GM12801 (cell line): ENCODE measurements around the gene ARHGAP22.

Experiments used
- TF ChIP-seq, protein P1 (sequence below): IDR thresholded peaks from one replicate; pipeline ENCODE4 v1.5.1; 2011; ENCODE audit warnings: control low read depth; ENCODE audit not compliant: insufficient read length; ENCODE audit errors: extremely low read depth

The ARHGAP22 gene

DNA sequence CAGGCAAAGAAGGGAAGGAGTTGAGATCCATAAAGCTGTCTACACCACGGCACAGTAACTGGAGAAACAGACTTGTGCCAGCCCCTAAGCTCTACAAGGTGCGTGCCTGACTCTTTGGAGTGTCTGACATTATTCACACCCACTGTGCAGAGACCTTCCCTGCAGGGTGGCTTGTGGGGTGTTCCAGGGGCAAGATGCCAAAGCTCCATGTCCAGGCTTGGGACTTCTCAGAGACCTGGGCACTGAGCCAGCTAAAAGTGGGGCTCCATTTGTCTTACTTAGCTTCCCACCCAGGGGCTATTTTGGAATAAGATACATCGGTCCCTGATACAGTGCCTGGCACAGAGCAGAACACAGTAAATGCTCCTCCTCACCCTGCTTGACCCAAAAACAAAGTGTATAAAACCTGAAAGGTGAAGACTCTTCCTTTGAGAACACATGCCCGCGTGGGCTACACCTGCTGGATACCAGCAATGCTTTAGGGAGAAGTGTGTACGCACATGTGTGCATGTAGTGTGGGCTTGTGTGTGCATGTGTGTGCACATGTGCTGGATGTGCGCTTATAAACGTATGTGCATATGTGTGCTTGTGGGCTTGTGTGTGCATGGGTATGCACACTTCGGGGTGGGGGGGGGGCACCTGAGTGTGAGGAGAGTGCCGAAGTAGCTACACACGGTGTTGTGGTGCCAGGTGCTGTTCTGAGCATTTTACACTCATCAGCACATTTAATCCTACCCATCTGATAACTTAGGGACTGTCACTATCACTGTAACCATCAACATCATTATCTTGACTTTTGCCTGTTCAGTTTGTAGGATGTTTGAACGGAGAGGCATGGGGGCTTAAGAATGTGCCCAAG lies 143.0 kb downstream of the ARHGAP22 start:
- TF ChIP-seq, protein P1, sequence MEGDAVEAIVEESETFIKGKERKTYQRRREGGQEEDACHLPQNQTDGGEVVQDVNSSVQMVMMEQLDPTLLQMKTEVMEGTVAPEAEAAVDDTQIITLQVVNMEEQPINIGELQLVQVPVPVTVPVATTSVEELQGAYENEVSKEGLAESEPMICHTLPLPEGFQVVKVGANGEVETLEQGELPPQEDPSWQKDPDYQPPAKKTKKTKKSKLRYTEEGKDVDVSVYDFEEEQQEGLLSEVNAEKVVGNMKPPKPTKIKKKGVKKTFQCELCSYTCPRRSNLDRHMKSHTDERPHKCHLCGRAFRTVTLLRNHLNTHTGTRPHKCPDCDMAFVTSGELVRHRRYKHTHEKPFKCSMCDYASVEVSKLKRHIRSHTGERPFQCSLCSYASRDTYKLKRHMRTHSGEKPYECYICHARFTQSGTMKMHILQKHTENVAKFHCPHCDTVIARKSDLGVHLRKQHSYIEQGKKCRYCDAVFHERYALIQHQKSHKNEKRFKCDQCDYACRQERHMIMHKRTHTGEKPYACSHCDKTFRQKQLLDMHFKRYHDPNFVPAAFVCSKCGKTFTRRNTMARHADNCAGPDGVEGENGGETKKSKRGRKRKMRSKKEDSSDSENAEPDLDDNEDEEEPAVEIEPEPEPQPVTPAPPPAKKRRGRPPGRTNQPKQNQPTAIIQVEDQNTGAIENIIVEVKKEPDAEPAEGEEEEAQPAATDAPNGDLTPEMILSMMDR = no peak

DNA sequence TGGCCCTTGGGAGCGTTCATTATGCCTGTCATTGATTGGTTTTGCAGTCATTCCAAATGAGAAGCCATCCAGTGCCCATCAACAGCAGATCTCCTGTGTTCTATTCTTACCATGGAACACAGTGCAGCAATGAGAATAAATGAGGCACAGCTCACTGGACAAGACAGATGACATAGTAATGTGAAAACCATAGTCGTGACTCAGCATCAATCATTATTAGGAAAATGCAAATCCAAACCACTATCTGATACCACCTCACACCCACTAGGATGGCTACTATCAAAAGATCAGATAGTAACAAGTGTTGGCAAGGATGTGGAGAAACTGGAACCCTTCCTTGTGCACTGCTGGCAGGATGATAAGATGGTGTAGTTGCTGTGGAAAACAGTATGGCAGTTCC lies 144.7 kb downstream of the ARHGAP22 start:
- TF ChIP-seq, protein P1 = no peak

DNA sequence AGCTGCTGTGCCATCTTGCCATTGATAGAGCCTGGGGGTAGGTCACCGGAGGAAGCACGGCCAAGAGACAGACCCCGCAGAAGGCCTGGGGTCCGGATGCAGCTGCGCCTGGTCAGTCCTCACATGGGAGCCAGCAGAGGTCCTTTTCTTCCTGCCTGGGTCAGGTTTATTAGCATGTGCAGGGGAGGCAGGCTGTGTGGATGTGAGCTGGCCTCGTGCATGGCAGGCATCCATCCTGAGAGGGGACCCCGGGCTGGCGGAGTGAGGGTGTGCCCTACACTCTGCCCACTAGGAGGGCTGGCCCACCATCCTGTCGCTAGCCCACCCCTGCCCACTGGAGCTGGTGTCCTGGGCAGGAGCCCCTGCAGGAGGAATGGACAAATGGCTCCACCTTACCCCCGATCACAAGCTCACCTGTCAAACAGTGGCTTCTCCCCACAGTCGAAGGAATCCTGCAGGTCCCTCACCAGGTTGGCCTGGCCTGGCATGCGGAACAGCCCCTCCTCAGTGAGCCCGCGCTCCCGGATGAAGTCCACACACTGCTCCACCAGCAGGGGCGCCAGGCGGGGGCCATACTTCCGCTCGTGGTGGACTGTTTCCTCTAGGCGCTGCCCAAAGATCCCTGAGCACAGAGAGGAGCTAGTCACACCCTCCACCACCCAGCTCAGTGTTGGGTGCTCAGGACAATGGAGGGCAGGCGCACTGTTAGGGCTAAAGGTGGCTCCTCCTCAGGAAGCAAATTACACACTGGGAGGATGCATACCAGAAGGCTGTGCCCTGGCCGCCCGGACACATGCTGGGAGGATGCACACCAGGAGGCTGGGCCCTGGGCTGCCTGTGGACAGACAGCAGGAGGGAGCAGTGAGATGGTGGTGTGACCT lies 145.4 kb downstream of the ARHGAP22 start:
- TF ChIP-seq, protein P1 = no peak

DNA sequence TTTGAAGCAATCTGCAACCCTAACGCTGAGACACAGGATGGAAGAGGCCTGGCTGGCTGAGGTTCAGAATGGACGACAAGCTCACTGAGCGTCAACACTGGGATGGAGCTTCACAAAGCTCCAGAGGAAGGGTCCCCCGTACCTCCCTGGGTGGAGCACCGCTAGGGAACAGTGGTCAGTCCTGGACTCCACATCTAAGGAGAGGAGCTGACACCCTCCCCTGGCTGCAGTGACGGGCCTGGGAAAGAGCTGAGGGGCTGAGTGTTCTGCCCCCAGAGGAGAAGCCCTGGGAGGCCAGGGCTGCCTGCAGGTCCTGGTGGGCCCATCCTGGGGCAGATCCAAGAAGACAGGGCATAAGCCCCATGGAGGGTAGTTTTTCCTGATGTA lies 146.2 kb downstream of the ARHGAP22 start:
- TF ChIP-seq, protein P1 = no peak

DNA sequence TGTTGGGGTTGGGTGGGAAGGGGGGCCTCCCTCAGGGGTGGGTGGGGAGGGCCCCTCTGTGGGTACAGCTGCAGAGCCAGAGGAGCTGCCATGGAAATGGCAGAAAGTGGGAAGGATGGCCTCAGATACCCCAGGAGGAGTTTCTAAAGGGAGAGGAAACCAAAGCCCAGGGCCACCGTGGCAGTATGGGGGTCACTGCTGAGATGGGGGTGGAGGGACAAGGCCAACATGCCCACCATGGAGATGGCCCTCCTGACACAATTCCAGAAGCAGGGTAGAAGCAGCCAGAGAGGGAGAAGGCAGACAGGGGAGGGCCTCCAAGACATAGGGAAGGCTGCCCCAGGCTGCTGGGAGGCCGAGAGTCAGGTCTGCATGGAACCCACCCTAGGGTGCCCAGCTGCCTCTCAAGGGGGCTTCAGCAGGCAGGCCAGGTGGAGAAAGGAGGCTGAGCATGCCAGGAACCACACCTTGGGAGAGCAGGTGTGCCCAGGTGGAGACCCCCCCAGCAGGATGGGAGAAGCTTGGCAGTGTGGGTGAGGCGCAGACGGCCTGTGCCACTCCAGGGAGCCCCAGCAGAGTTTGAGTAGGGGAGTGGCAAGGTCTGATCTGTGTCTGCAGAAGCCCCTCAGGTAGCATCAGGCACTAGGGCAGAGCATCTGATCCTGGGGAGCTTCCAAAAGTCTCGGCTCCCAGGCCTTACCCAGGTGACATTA lies 146.8 kb downstream of the ARHGAP22 start:
- TF ChIP-seq, protein P1 = no peak

DNA sequence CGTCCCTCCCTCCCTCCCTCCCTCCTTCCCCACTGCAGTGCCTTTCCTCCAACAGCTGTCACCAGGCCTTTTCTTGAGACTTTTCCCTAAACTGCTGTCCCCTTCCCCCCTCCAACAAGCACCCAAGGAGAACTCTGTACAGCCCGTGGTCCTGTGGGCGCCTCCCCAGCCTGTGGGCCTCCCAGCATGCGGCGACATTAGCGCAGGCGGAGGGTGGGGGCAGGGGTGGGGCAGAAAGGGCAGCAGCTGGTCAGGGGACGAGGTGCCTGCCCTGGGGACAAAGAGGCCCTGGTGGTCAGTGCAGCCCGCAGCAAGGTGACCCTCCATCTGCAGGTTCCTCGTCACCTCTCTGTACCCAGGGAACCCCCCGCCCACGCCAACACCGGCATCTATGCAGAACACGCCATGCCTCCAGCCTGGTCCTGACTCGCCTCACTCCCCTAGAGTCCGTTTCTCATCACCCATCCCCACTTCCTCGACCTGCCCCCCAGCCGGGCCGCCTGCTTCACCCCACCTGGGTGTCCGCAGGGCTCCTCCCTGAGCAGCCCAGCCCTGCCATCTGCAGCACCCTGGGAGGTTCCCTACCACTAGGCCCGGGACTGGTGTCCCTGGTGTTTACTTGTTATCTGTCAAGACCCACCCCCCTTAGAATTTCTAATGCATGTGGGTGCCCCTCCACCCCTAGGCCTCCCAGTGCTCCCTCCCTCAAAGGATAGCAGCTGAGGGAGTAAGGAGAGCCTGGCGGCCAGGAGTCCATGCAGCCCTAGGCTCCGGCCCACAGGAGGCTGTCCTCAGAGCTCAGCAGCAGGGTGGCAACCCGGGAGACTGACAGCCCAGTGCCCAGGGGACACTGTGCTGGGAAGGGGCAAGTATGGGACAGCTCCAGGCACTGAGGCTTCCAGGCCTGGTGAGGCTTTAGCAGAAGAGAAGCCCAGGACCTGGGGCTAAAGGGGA lies 147.8 kb downstream of the ARHGAP22 start:
- TF ChIP-seq, protein P1 = no peak
